CD14-positive monocyte (primary cell): ENCODE results near the gene XXYLT1. TPM values are rescaled to one million over a fixed set of nuclear protein-coding genes. Genes with fewer than 3 reads are reported as not detected.

Experiments used
- DNase-seq, 3 donors: peaks; one replicate each; pipeline ENCODE4 v3.0.0-alpha.2; 2011 to 2022
- H2AFZ ChIP-seq: 2 replicates; pipeline ENCODE4 v1.6.0; 2012; ENCODE audit warnings: mild to moderate bottlenecking, low read depth, low read length, inconsistent platforms; ENCODE audit not compliant: insufficient read depth, poor library complexity, severe bottlenecking
- H3K27ac ChIP-seq, 2 donors: 1 replicate in 1 of 2; 2 replicates in 1 of 2; pipeline ENCODE4 v1.5.1; 2012 to 2013; ENCODE audit warnings: low read length in 2 of 2, control low read depth in 1 of 2, inconsistent platforms in 1 of 2, low read depth in 1 of 2, mild to moderate bottlenecking in 1 of 2
- H3K27me3 ChIP-seq, 2 donors: one replicate each; pipeline versions ENCODE4 v1.6.0 to v1.6.1; 2011 to 2013; ENCODE audit warnings: low read length in 2 of 2; ENCODE audit not compliant: control insufficient read depth in 2 of 2, insufficient read depth in 2 of 2
- H3K36me3 ChIP-seq, 2 donors: replicated peaks in 1 of 2; 1 replicate in 1 of 2; 2 replicates in 1 of 2; pipeline versions ENCODE4 v1.5.1 to v1.6.1; 2012 to 2013; ENCODE audit warnings: low read length in 2 of 2, control low read depth in 1 of 2, inconsistent platforms in 1 of 2, mild to moderate bottlenecking in 1 of 2; ENCODE audit not compliant: insufficient read depth in 2 of 2, control insufficient read depth in 1 of 2
- H3K4me1 ChIP-seq, 2 donors: 1 replicate in 1 of 2; 2 replicates in 1 of 2; pipeline versions ENCODE4 v1.5.1 to v1.6.1; 2012 to 2013; ENCODE audit warnings: low read length in 2 of 2, control low read depth in 1 of 2, inconsistent platforms in 1 of 2, mild to moderate bottlenecking in 1 of 2, moderate library complexity in 1 of 2; ENCODE audit not compliant: insufficient read depth in 2 of 2, control insufficient read depth in 1 of 2
- H3K4me2 ChIP-seq: replicated peaks from 2 replicates; pipeline ENCODE3; 2012; ENCODE audit warnings: low read length, moderate library complexity, mild to moderate bottlenecking; ENCODE audit not compliant: poor library complexity, severe bottlenecking; ENCODE audit errors: extremely low read depth
- H3K4me3 ChIP-seq, 3 experiments: fragments of 200-600 bp in 1 of 3; sonication (generic) in 1 of 3; replicated peaks in 1 of 3; 1 replicate in 2 of 3; 2 replicates in 1 of 3; pipeline ENCODE4 v1.5.1; 2011 to 2013; ENCODE audit warnings: low read length in 3 of 3, mild to moderate bottlenecking in 3 of 3, control low read depth in 2 of 3, low read depth in 2 of 3, inconsistent platforms in 1 of 3, moderate library complexity in 1 of 3
- H3K79me2 ChIP-seq: 2 replicates; pipeline ENCODE4 v1.6.0; 2012; ENCODE audit warnings: mild to moderate bottlenecking, control low read depth, inconsistent platforms, low read length, moderate library complexity; ENCODE audit not compliant: insufficient read depth
- H3K9ac ChIP-seq: 2 replicates; pipeline ENCODE4 v1.6.0; 2017; ENCODE audit warnings: low read length, mild to moderate bottlenecking; ENCODE audit not compliant: insufficient read depth, poor library complexity, severe bottlenecking
- H3K9me3 ChIP-seq, 2 donors: replicated peaks in 1 of 2; 1 replicate in 1 of 2; 2 replicates in 1 of 2; pipeline versions ENCODE4 v1.5.1 to v1.6.1; 2012 to 2013; ENCODE audit warnings: low read length in 2 of 2, control low read depth in 1 of 2; ENCODE audit not compliant: control insufficient read depth in 1 of 2, insufficient read depth in 1 of 2
- H4K20me1 ChIP-seq: 2 replicates; pipeline ENCODE4 v1.6.0; 2012; ENCODE audit warnings: mild to moderate bottlenecking, low read length, control low read depth, moderate library complexity; ENCODE audit not compliant: insufficient read depth
- H3K27ac Mint-ChIP-seq, 7 donors: one replicate each; pipeline ENCODE4 v1.8.0; 2020; ENCODE audit warnings: mild to moderate bottlenecking in 7 of 7, mixed read lengths in 7 of 7, moderate library complexity in 6 of 7, inconsistent platforms in 2 of 7
- H3K27me3 Mint-ChIP-seq, 3 donors: one replicate each; pipeline ENCODE4 v1.8.0; 2021 to 2022; ENCODE audit warnings: low read depth in 3 of 3, mild to moderate bottlenecking in 3 of 3, mixed read lengths in 3 of 3, moderate library complexity in 3 of 3, inconsistent platforms in 1 of 3
- H3K36me3 Mint-ChIP-seq, 2 donors: one replicate each; pipeline ENCODE4 v1.8.0; 2020; ENCODE audit warnings: mixed read lengths in 2 of 2, inconsistent platforms in 1 of 2, mild to moderate bottlenecking in 1 of 2
- H3K4me1 Mint-ChIP-seq: one replicate; pipeline ENCODE4 v1.8.0; 2020; ENCODE audit warnings: mild to moderate bottlenecking, mixed read lengths
- H3K4me3 Mint-ChIP-seq, 2 donors: one replicate each; pipeline ENCODE4 v1.8.0; 2020; ENCODE audit warnings: mild to moderate bottlenecking in 2 of 2, mixed read lengths in 2 of 2, moderate library complexity in 1 of 2
- H3K9me3 Mint-ChIP-seq, 7 donors: one replicate each; pipeline ENCODE4 v1.8.0; 2020 to 2022; ENCODE audit warnings: mixed read lengths in 7 of 7, mild to moderate bottlenecking in 6 of 7, moderate library complexity in 6 of 7, inconsistent platforms in 2 of 7
- CTCF ChIP-seq: fragments of 200-600 bp; IDR thresholded peaks from one replicate; pipeline ENCODE4 v1.8.0; 2022; ENCODE audit warnings: antibody characterized with exemption, mild to moderate bottlenecking
- WGBS: methylation state at CpG from one replicate; pipeline ENCODE4 v1.1.5; 2013; ENCODE audit warnings: missing lambda C conversion rate; ENCODE audit not compliant: insufficient coverage; 5-methylcytosine and 5-hydroxymethylcytosine counted together
- intact Hi-C, 2 donors: fragments of 100-400 bp; cut with micrococcal nuclease; formaldehyde crosslinking; loops; one replicate each; pipeline versions ENCODE4 v1.15.0 to v1.15.1; 2023
- polyA plus RNA-seq, 3 donors: library from polyadenylated mRNA; depleted of rRNA in 1 of 3; unstranded in 2 of 3; stranded (reverse) in 1 of 3; fragments of 300-500 nt in 2 of 3; fragments of >200 nt in 1 of 3; fragmentation: Illumina TruSeq in 2 of 3; gene quantifications; 1 replicate in 2 of 3; 2 replicates in 1 of 3; pipeline ENCODE4 v1.2.3, GENCODE V29; 2012 to 2021

The XXYLT1 gene
- polyA plus RNA-seq, 3 donors, result 11.8 to 13.5 (median 13.2) TPM

- Mint-ChIP-seq H3K27ac (peak overlapping the region in 3 of 7 donors; percentile 25 to 84 (median 67)), H3K4me1 (peaks cover 71% of the 10 kb centered on the region), H3K27me3 (peaks cover 1 to 4% (median 2%) of the 10 kb centered on the region in 3 donors), H3K36me3 (peaks cover 0 to 10% of the 10 kb centered on the region in 2 donors), H3K4me3 (no peak overlapping the region), H3K9me3 (no peaks in the 10 kb centered on the region)
- no peak for DNase-seq
- no peak overlapping the region for H3K27ac ChIP-seq
- 92% methylated on average over 10 of the region's 13 CpGs for WGBS
- no peaks in the 10 kb centered on the region for H3K9me3 ChIP-seq
- no peak for TF ChIP-seq CTCF
- H3K36me3 ChIP-seq, result no peaks in the 10 kb centered on the region
- no peak overlapping the region for H2AFZ ChIP-seq
- H4K20me1 ChIP-seq, result no peaks in the 10 kb centered on the region
- no peaks in the 10 kb centered on the region for H3K27me3 ChIP-seq
- no peak overlapping the region for H3K4me3 ChIP-seq
- intact Hi-C loops, result no loop called here
- H3K4me1 ChIP-seq, result peaks cover 65 to 73% of the 10 kb centered on the region in 2 donors
- H3K4me2 ChIP-seq, result no peak overlapping the region
- peaks cover 8% of the 10 kb centered on the region for H3K79me2 ChIP-seq
- H3K9ac ChIP-seq, result no peak overlapping the region
These were observed 174.3 kb downstream of the XXYLT1 start for GRCh38 chr3:195096484-195097330.

- Mint-ChIP-seq H3K27me3 (peaks cover 1 to 3% (median 2%) of the 10 kb centered on the region in 3 donors), H3K4me1 (peaks cover 66% of the 10 kb centered on the region), H3K27ac (no peak overlapping the region), H3K4me3 (no peak overlapping the region), H3K36me3 (peaks cover 0 to 10% of the 10 kb centered on the region in 2 donors), H3K9me3 (no peaks in the 10 kb centered on the region)
- Histone ChIP-seq H3K4me2 (no peak overlapping the region), H3K79me2 (peaks cover 8% of the 10 kb centered on the region), H4K20me1 (no peaks in the 10 kb centered on the region), H3K4me1 (peaks cover 61 to 67% of the 10 kb centered on the region in 2 donors), H3K9me3 (no peaks in the 10 kb centered on the region), H3K9ac (no peak overlapping the region), H3K27me3 (no peaks in the 10 kb centered on the region), H2AFZ (no peak overlapping the region), H3K36me3 (no peaks in the 10 kb centered on the region), H3K4me3 (no peak overlapping the region), H3K27ac (no peak overlapping the region)
- intact Hi-C loops, result no loop called here
- no peak for TF ChIP-seq CTCF
- WGBS, result 91% methylated on average over 7 of the region's 11 CpGs
- DNase-seq, result no peak
These were observed 174.9 kb downstream of the XXYLT1 start for GRCh38 chr3:195096053-195096452.
